BE2C (cell line): ENCODE data around the gene RPH3AL.

Experiments
- DNase-seq: peaks from one replicate; pipeline ENCODE4 v3.0.0-alpha.2; 2020
- H3K27me3 ChIP-seq: fragments of 250-450 bp; sonication (Bioruptor Pico); 2 replicates; pipeline ENCODE4 v1.5.1; 2020; ENCODE audit warnings: mild to moderate bottlenecking
- H3K36me3 ChIP-seq: fragments of 250-450 bp; sonication (Bioruptor Pico); 2 replicates; pipeline ENCODE4 v1.5.1; 2020; ENCODE audit warnings: mild to moderate bottlenecking
- H3K4me1 ChIP-seq: fragments of 250-450 bp; sonication (Bioruptor Pico); 2 replicates; pipeline ENCODE4 v1.5.1; 2020
- H3K4me3 ChIP-seq: 2 replicates; pipeline ENCODE4 v1.5.1; 2011; ENCODE audit warnings: low read depth, low read length
- H3K9me3 ChIP-seq: fragments of 250-450 bp; sonication (Bioruptor Pico); 2 replicates; pipeline ENCODE4 v1.5.1; 2020
- CTCF ChIP-seq: IDR thresholded peaks from 2 replicates; pipeline ENCODE4 v1.5.1; 2012; ENCODE audit warnings: mild to moderate bottlenecking, low read depth, low read length

RPH3AL gene

GRCh38 chr17:263271-263670 lies 89.3 kb downstream of the RPH3AL start:
- H3K9me3 ChIP-seq, result no peaks in the 10 kb centered on the region
- DNase-seq, result no peak

DNA sequence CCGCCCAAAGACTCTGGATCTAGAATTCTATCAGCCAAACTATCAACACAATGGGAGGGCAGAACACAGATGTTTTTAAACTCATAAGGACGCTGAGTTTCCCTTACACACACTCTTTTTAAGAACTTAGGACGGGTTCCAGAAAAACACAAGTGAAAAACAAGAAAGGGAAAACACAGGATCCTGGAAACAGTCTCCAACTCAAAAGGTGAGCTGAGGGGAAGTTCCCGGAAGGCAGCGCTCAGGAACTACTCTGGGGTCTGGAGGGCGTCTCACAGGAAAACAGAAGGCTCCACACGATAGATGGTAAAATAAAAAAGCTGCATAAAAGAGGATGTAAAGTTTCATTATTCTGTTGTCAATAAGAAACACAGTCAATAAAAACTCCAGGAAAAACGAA lies 91.0 kb downstream of the RPH3AL start:
- no peak for TF ChIP-seq CTCF
- Histone ChIP-seq H3K9me3 (no peaks in the 10 kb centered on the region), H3K27me3 (no peaks in the 10 kb centered on the region), H3K4me3 (no peak overlapping the region), H3K36me3 (no peaks in the 10 kb centered on the region), H3K4me1 (no peaks in the 10 kb centered on the region)
- DNase-seq, result no peak

More at GRCh38 chr17:263271-263670, 89.3 kb downstream of the RPH3AL start:
- TF ChIP-seq CTCF, result no peak
- H3K27me3 ChIP-seq, result no peaks in the 10 kb centered on the region
- no peaks in the 10 kb centered on the region for H3K4me1 ChIP-seq
- H3K36me3 ChIP-seq, result no peaks in the 10 kb centered on the region
- no peak overlapping the region for H3K4me3 ChIP-seq

GRCh38 chr17:260944-261343 lies 91.7 kb downstream of the RPH3AL start:
- Histone ChIP-seq H3K36me3 (no peaks in the 10 kb centered on the region), H3K4me3 (no peak overlapping the region), H3K27me3 (no peaks in the 10 kb centered on the region), H3K9me3 (no peaks in the 10 kb centered on the region), H3K4me1 (no peaks in the 10 kb centered on the region)
- TF ChIP-seq CTCF, result no peak
- no peak for DNase-seq

- Histone ChIP-seq H3K36me3 (no peaks in the 10 kb centered on the region), H3K4me1 (no peaks in the 10 kb centered on the region), H3K9me3 (no peaks in the 10 kb centered on the region), H3K4me3 (no peak overlapping the region), H3K27me3 (no peaks in the 10 kb centered on the region)
- TF ChIP-seq CTCF, result no peak
- DNase-seq, result no peak
These were observed 92.4 kb downstream of the RPH3AL start for GRCh38 chr17:260031-260791.

GRCh38 chr17:259341-259976 lies 93.1 kb downstream of the RPH3AL start:
- no peak for TF ChIP-seq CTCF
- Histone ChIP-seq H3K36me3 (no peaks in the 10 kb centered on the region), H3K9me3 (no peaks in the 10 kb centered on the region), H3K27me3 (no peaks in the 10 kb centered on the region), H3K4me3 (no peak overlapping the region), H3K4me1 (no peaks in the 10 kb centered on the region)
- no peak for DNase-seq

GRCh38 chr17:258906-259305 lies 93.7 kb downstream of the RPH3AL start:
- DNase-seq, result no peak
- Histone ChIP-seq H3K9me3 (no peaks in the 10 kb centered on the region), H3K4me1 (no peaks in the 10 kb centered on the region), H3K27me3 (no peaks in the 10 kb centered on the region), H3K36me3 (no peaks in the 10 kb centered on the region), H3K4me3 (no peak overlapping the region)
- TF ChIP-seq CTCF, result no peak
